ENCODE data around the gene KDM8. TPM values are rescaled to one million over a fixed set of nuclear protein-coding genes. Genes with fewer than 3 reads are reported as not detected.
A peak's percentile ranks its signal among the peaks of the same experiment; 100 is the strongest.

KDM8 gene
- total RNA-seq, 1 experiment from 2014 or later, result 15.5 TPM

GRCh38 chr16:27252206-27252585, 48.9 kb downstream of the KDM8 start:
- Histone ChIP-seq H3K23me2 (ENCODE audit: insufficient read length, low read depth, low read length, poor library complexity, severe bottlenecking) (no peaks in the 10 kb centered on the region), H2BK15ac (ENCODE audit: low read depth, low read length) (no peak overlapping the region), H3K79me1 (ENCODE audit: insufficient read depth, low read depth, low read length, poor library complexity, severe bottlenecking) (no peaks in the 10 kb centered on the region), H3K79me2 (ENCODE audit: insufficient read depth, low read length) (no peaks in the 10 kb centered on the region), H4K5ac (ENCODE audit: insufficient read length, low read depth, low read length) (no peak overlapping the region), H3K23ac (ENCODE audit: insufficient read length, low read depth, low read length) (no peak overlapping the region), H3K4me2 (ENCODE audit: insufficient read depth, insufficient read length, low read length) (no peak overlapping the region), H4K91ac (ENCODE audit: insufficient read length, low read depth, low read length) (no peak overlapping the region), H3K4me1 (ENCODE audit: insufficient read depth, low read length) (no peaks in the 10 kb centered on the region), H2BK120ac (ENCODE audit: low read depth, low read length, poor library complexity, severe bottlenecking) (no peak overlapping the region), H3K14ac (ENCODE audit: insufficient read depth, low read length) (no peak overlapping the region), H3K9ac (ENCODE audit: extremely low read depth, insufficient read length, low read length) (no peak overlapping the region), H3K9me3 (ENCODE audit: control insufficient read depth, low read depth, low read length) (no peaks in the 10 kb centered on the region), H2BK12ac (ENCODE audit: insufficient read length, low read depth, low read length) (no peak overlapping the region), H4K20me1 (ENCODE audit: control insufficient read depth, insufficient read depth, insufficient read length) (no peaks in the 10 kb centered on the region), H2BK5ac (ENCODE audit: insufficient read length, low read length) (no peak overlapping the region), H3K27me3 (ENCODE audit: insufficient read depth, low read length) (no peaks in the 10 kb centered on the region), H3K18ac (ENCODE audit: insufficient read length, low read depth, low read length) (no peak overlapping the region), H3K56ac (ENCODE audit: insufficient read length, low read depth, low read length) (no peak overlapping the region), H2AFZ (ENCODE audit: low read length) (no peak overlapping the region), H3T11ph (ENCODE audit: low read length) (no peak overlapping the region), H2BK20ac (ENCODE audit: low read depth, low read length, poor library complexity, severe bottlenecking) (no peak overlapping the region), H4K8ac (replicated peaks; ENCODE audit: insufficient read length, low read depth, low read length) (no peak overlapping the region), H3K4ac (ENCODE audit: low read depth, low read length) (no peak overlapping the region), H2AK5ac (ENCODE audit: insufficient read length, low read length) (no peak overlapping the region), H3K27ac (ENCODE audit: insufficient read length, low read depth, low read length) (no peak overlapping the region)
- Mint-ChIP-seq H3K4me1 (peaks cover 2 to 4% of the 10 kb centered on the region in 2 experiments; a peak in 3 of 4 replicates), H3K27me3 (ENCODE audit: low read depth) (no peaks in the 10 kb centered on the region), H3K36me3 (ENCODE audit: insufficient read depth in 1 of 3, low read depth in 3 of 3) (peaks cover 0 to 2% (median 0%) of the 10 kb centered on the region in 3 experiments; a peak in 2 of 7 replicates), H3K27ac (no peak overlapping the region), H3K9me3 (no peaks in the 10 kb centered on the region), H3K4me3 (no peak overlapping the region)
- no CpG with 5 or more reads among the region's 6 CpGs for WGBS (ENCODE audit: extremely low coverage, insufficient read length, low lambda C conversion rate)
- TF ChIP-seq CTCF (conservative IDR thresholded peaks at IDR 0.05), result no peak
- peak; percentile 3 for DNase-seq
